Thyroid gland (tissue), 4 donors: ENCODE measurements around the gene NR1I2.

ENCODE experiments used
- CTCF ChIP-seq, 6 experiments: fragments of 200-600 bp in 3 of 6; fragments of 450-650 bp in 3 of 6; sonication (generic) in 3 of 6; IDR thresholded peaks; one replicate each; pipeline ENCODE4 v1.5.1; 2016 to 2019; ENCODE audit warnings: antibody characterized with exemption in 6 of 6, mild to moderate bottlenecking in 2 of 6, inconsistent platforms in 1 of 6, moderate library complexity in 1 of 6
- POLR2A ChIP-seq, 2 donors: fragments of 450-650 bp; IDR thresholded peaks; one replicate each; pipeline ENCODE4 v1.6.1; 2017; ENCODE audit warnings: antibody characterized with exemption in 2 of 2, mild to moderate bottlenecking in 2 of 2, moderate library complexity in 1 of 2

GRCh38 chr3:119762876-119763275 is 19.0 kb upstream of the NR1I2 start:
- no peak for TF ChIP-seq POLR2A (IDR thresholded peaks at IDR 0.05)
- no peak for TF ChIP-seq CTCF (IDR thresholded peaks at IDR 0.05)
